Measurements from ENCODE around the gene RIMKLA.
A peak's percentile ranks its signal among the peaks of the same experiment; 100 is the strongest.

Gene RIMKLA

DNA sequence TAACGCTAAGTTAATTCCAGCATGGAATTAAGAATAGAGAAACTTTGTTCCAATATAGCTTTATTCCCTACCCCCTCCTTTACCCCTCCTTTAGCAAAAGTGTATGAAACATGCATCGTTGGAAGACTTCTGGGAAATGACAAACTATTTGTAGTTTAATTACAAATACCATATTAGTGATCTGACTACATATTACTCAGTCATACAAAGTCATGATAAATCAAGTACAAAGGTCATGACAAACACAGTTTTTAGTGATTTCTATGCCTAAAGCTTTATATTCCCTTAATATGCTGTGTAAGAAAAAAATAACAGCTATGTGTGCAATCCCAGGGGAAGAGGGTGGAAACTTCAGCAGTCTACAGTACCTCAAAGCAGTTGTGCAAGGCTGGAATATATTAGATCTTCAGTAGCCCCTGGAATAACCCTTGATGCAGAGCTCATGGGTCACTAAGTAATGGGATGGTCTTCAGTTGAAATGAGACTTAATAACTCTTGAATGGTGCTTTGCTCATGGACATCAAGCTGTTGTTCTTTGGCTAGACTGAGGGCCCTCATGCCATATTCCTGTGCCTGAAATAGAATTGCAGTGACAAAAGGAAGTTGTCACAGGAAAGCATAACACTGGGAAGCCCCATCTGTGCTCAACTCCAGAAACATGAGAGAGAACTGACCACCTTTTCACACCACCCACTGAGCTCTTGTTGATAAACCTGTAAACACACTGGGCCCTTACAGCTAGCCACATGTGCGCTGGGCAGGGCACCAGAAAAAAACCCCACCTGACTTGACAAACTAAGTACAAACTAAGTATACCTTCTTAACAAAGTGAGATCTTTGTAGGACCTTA is 49.9 kb downstream of the RIMKLA start:
- no peak for FAIRE-seq

DNA sequence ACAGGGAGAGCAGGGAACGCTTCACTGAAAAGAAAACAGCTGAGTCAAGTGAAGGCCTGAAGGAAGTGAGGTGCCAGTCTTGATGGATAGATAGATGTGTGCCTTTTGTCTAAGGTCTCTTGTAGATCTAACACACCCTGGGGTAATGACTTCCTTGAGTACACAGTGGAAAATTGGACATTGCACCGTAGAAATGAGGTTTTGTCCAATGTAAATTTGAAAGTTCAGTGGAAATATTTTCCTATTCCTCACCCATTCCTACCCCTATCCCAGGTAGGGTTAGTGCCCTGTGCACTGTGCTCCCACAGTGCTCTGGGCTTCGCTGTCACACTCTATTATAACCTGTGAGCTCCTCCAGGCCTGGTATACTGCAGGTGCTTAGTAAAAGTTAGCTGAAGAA is 50.9 kb downstream of the RIMKLA start:
- FAIRE-seq, result no peak

DNA sequence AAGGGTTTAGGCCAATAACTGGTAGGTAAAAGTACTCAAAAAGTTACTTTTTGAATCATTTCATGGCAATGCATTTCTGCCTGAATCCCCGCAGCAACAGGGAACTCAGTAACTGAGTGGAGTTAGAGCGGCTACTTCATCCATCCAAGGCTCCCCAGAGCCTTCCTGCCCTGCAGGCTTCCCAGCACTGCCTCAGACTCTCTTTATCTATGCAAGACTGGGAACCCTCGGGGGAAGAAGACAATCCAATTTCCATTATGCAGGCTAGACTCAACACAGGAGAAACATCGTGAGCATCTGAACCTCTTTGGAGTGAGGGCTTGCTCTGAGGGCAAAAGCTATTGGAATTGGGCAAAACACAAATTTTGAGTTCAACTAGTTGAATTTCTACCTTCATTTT is 52.1 kb downstream of the RIMKLA start:
- no peak for FAIRE-seq

DNA sequence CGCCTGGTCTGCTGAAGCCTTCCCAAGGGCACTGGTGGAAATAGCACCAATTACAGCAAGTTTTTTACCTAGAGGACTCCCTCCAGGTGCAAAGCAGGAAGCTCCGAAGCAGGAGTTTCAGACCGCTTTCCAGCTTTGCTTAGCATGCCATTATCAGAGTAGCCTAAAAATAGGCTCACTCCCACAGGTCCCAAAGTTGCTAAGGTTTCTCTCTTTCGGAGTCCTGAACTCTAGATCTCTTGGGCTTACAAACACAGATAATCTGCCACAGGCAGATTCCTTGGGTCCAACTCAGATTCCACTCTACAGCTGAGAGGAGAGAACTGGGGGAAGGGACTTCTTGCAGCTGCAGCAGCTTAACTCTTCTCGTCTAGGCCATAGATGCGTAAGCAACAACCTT is 52.8 kb downstream of the RIMKLA start:
- no peak for FAIRE-seq

DNA sequence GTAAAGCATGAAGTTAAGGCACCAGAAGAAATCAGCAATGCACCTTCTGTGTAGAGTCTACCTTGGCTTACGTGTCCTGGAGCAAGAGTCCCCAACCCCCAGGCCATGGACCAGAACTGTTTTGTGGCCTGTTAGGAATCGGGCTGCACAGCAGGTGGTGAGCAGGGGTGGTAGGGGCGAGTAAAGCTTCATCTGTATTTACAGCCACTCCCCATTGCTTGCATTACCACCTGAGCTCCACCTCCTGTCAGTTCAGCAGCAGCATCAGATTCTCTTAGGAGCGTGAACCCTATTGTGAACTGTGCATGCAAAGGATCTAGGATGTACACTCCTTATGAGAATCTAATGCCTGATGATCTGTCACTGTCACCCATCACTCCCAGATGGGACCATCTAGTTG is 53.7 kb downstream of the RIMKLA start:
- no peak for FAIRE-seq

DNA sequence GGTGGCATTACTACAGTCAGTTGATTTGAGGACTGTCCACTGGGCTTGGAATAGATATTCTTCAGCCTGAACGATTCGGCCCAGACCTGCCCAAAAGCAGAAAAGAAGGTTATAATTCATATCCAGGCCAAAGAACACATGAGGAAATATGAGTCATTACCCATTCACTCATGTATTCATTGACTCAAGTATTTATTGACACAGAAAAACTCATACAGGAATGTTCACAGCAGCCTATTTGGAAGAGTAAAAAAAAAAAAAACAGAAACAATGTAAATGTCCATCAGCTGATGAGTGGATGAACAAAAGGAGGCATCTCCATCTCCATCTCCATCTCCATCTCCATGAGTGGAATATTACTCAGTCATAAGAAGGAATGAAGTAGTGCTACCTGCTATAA is 59.3 kb downstream of the RIMKLA start:
- no peak for FAIRE-seq

DNA sequence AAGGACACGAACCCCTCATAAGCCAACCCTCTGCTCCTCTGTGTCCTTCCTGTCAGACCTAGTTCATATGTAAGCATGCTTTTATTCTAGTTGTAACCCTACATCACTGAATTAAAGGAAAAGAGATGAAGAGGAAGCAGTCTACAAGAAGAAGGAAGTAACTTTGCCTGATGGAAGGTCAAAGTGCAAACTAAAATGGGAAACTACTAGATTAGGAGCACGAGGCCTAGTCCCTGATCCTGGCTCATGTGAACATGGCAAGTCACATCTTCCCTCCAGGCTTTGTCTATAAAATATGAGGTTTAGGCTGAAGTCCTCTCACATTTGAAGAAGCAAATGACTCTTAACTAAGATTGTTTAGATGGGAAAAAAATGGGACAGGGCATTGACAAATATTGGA is 62.1 kb downstream of the RIMKLA start:
- no peak for FAIRE-seq

DNA sequence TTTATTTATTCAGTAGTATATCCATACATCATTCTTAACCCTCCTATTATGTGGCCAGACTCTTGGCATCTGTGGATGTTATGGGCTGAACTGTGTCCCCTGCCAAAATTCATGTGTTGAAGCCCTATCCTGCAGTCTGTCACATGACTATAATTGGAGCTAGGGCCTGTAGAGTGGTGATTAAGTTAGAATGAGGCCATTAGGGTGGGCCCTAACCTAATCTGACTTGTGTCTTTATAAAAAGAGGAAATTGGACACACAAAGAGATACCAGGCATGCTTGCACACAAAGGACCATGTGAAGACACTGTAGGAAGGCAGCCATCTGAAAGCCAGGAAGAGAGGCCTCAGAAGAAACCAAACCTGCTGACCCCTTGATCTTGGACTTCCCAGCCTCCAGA is 68.7 kb downstream of the RIMKLA start:
- FAIRE-seq, result no peak

DNA sequence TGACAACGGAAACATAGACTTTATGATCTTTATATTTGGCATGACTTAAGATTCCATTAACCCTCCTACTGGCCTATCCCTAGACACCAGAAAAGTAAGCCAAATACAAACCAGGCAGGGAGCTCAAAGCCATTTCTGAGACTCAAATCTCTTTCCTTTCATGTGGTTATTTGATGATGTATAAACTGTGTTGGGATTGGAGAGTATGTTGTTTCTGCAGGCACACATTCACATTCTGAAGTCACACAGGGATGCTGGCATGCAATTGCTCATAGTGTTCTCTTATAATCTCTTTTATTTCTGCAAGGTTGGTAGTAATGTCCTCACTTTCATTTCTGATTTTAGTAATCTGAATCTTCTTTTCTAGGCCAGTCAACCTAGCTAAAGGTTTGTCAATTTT is 69.5 kb downstream of the RIMKLA start:
- no peak for FAIRE-seq

DNA sequence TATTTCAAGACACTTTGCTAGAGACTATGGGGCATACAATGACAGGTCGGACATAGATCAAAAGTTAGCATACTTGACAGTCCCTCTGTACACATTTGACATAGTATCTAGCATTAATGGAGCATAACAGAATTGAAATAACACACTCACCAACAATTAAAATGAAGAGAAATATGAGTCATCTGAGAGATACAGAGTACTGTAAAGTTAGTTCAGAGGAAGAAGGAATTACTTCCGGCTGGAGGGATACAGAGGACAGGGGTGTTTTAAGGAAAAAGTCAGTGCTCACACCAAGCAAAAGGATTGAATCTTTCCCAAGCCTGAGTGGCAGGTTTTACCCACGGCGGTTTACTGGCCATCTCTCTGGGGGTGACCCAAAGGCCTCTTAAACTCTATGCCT is 72.8 kb downstream of the RIMKLA start:
- FAIRE-seq, result no peak

DNA sequence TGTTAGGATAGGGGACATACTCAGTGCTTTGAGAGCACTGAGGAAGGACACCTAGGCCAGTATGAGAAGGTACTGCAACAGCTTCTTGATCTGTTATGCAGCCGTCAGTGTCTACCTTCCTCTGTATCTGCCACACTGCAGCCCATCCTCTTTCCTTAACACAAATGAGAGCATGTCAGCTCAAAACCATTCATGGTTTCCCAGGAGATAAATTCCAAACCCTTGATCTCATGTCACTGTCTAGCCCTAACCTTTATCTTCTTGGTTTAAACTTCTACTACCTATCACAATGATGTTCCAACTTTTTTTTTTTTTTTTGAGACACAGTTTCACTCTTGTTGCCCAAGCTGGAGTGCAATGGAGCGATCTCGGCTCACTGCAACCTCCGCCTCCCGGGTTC is 73.8 kb downstream of the RIMKLA start:
- FAIRE-seq, result no peak

DNA sequence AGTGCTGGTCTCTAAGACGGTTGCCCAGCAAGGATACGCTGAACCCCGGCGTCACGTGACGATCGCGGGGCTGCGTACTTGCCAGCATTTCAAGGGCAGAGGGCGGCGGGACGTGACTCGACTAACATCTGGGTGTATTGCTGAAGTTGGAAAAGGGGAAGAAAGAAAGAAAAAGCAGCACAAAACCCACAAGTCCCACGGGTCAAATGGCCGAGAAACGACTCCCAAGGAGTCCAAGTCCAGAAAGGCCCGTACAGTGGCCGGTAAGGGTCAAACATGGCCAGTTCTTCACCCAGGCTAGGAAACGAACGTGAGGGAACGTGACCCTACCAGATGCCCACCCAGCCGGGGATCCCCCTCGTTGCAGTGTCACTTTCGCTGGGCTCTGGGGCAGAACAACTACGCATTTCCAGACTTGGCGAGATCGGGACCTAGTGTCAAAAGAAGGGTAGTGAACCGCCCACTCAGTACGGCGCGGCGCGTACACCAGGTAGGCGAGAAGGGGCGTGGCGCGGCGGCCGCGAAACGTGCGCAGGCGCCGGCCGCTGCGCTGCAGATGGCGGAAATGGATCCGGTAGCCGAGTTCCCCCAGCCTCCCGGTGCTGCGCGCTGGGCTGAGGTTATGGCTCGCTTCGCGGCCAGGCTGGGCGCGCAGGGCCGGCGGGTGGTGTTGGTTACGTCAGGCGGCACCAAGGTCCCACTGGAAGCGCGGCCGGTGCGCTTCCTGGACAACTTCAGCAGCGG is 75.6 kb downstream of the RIMKLA start, which contains the start of the genes PPCS and ZMYND12:
Gene PPCS (plus strand): TSS at position 534 of the 744 bp plus-strand sequence. CDS start 23 bp downstream, at position 557.
Gene ZMYND12 (minus strand): TSS at position 13 of the 744 bp plus-strand sequence. CDS start 25 bp downstream, outside the sequence.
- no peak for FAIRE-seq

DNA sequence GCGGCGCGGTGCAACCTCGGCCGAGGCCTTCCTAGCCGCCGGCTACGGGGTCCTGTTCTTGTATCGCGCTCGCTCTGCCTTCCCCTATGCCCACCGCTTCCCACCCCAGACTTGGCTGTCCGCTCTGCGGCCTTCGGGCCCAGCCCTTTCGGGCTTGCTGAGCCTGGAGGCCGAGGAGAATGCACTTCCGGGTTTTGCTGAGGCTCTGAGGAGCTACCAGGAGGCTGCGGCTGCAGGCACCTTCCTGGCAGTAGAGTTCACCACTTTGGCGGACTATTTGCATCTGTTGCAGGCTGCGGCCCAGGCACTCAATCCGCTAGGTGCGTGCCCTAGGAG is 76.1 kb downstream of the RIMKLA start:
- FAIRE-seq, result no peak

DNA sequence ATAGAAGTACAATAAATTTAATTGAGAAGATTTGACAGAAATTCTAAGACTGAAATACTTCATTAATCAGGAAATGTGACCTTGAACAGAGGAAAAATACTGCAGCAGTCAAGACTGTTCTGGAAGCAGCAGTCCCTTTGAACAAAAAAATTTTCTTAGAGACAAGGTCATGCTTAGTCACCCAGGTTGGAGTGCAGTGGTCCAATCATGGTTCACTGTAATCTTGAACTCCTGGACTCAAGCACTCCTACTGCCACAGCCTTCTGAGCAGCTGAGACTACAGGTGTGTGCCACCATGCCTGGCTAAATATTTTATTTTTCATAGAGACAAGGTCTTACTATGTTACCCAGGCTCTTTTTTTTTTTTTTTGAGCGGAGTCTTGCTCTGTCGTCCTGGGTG is 80.6 kb downstream of the RIMKLA start:
- FAIRE-seq, result no peak

DNA sequence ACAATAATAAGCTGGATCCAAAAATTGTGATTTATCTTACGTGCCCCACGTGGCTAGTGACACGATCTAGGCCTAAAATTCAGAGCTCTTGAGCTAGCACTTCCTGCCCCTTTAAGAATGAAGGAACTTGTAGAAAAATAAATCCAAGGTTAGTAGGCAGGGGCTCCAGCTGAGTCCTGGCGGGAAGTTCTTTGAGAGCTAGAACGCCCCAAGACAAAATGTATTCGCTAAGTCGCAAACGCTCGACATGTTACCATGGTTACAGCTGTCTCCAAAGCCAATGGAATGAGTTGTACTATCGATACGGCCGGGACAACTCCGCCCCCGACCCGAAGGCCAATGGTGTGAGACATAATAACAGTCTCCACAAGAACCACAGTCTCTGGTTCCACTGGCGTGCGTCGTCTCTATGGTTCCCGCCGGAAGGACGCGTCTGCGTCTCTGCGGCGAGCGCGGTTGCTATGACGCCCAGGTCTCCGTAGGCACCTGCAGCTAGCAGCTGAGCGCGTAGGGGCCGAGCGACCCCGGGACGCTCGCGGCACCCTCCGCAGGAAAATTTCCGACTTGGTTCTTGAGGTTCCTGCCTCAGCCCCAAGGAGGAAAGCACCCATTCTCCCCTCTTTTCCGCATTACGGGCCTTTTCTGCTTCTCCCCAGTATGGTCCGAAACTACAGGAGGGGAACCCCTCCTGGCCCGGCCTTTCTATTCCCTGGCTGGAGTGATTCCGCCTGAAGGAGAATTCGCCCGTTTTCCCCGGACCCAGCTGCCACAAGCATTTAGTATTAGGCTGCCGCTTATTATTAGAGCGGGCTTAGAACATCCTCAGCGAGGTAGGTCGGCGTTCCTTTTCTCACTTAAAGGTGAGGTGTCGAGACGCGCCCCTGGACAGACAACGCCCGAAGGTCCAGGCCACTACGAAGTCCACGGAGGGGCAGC is 82.5 kb downstream of the RIMKLA start, which contains the start of gene CCDC30:
Gene CCDC30 (plus strand): TSS at position 459 of the 936 bp plus-strand sequence. CDS start 17,266 bp downstream, outside the sequence.
- FAIRE-seq, result peak; percentile 64

DNA sequence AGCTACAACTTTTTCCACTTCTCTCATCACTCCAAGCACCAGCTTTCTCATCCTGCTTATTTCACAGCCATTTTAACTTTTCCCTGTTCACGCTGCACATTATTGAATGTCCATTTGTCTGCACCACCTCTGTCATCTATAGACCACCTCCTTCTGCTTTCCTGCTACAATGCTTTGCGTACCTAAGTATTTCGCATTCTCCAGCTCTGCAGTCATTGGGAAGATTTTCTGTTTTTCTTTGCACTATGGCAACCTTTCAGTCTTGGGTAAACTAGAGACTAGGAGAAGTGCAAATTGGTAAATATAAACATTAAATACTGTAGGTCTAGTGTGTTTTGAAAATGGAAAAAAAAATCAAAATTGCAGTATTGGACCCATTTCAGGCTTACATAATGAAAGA is 83.3 kb downstream of the RIMKLA start:
- no peak for FAIRE-seq

DNA sequence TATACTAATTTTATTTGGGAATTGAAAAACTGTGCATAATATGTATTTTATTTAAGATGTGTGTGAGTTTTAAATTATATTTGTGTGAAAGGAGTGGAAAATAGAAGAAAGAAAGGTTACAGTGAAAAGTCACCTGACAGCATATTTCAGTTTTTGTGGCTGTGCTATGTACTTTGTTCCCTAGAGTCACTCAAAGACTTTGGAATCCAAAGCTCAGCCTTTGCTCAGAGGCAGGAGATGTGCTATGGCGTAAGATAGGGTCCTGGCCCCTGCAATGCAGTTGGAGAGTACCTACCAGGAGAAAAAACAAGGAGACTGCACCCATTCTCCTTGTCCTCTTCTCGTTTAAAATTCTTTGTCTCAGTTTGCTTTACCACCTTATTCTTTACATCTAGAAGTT is 85.4 kb downstream of the RIMKLA start:
- no peak for FAIRE-seq

DNA sequence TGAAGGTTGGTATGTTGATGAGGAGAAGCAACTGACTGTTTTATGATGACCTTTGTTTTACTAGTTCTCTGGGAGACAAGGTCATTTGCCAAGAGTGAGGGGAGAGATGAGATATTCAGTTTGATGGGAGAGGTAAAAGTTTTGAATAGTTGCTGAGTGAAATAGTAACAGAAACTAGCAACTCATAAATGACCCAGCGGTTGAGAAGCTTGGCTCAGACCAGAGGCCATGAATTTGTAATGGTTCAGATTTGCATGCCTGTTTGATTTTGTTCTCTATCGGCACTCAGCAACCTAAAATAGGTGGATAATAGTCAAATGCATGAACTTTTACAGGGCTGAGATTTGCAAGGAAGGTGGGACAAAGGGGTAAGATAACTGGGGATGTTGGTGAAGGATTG is 89.1 kb downstream of the RIMKLA start:
- FAIRE-seq, result no peak
